Ishikawa (cell line): ENCODE data around the gene GRIA3.

Experiments used
- CEBPB ChIP-seq: IDR thresholded peaks from 2 replicates; pipeline ENCODE4 v1.6.1; 2012
- CREB1 ChIP-seq: IDR thresholded peaks from 2 replicates; pipeline ENCODE4 v1.6.1; 2012; ENCODE audit warnings: low read depth
- EGR1 ChIP-seq: IDR thresholded peaks from 2 replicates; pipeline ENCODE4 v1.6.1; 2012
- EP300 ChIP-seq: IDR thresholded peaks from 2 replicates; pipeline ENCODE4 v1.6.1; 2012; ENCODE audit warnings: borderline replicate concordance
- FOXM1 ChIP-seq: IDR thresholded peaks from 2 replicates; pipeline ENCODE4 v1.6.1; 2012; ENCODE audit warnings: low read depth, borderline replicate concordance
- NFIC ChIP-seq: IDR thresholded peaks from 2 replicates; pipeline ENCODE4 v1.6.1; 2012
- RAD21 ChIP-seq: IDR thresholded peaks from 2 replicates; pipeline ENCODE4 v1.6.1; 2012; ENCODE audit warnings: low read depth
- TAF1 ChIP-seq: IDR thresholded peaks from 2 replicates; pipeline ENCODE4 v1.6.1; 2012; ENCODE audit warnings: low read depth, mild to moderate bottlenecking
- TCF12 ChIP-seq: IDR thresholded peaks from 2 replicates; pipeline ENCODE4 v1.6.1; 2012; ENCODE audit warnings: low read depth
- TEAD4 ChIP-seq: IDR thresholded peaks from 2 replicates; pipeline ENCODE4 v1.6.1; 2012
- YY1 ChIP-seq: IDR thresholded peaks from 2 replicates; pipeline ENCODE4 v1.6.1; 2012; ENCODE audit warnings: low read depth
- ZBTB7A ChIP-seq: IDR thresholded peaks from 2 replicates; pipeline ENCODE4 v1.6.1; 2012; ENCODE audit warnings: low read depth
- TF ChIP-seq, protein P1 (sequence below): IDR thresholded peaks from 2 replicates; pipeline ENCODE4 v1.6.1; 2012; ENCODE audit warnings: low read depth, mild to moderate bottlenecking
- TF ChIP-seq, protein P2 (sequence below): IDR thresholded peaks from 2 replicates; pipeline ENCODE4 v1.6.1; 2012
- TF ChIP-seq, protein P3 (sequence below): IDR thresholded peaks from 2 replicates; pipeline ENCODE4 v1.6.1; 2012

Gene GRIA3

DNA sequence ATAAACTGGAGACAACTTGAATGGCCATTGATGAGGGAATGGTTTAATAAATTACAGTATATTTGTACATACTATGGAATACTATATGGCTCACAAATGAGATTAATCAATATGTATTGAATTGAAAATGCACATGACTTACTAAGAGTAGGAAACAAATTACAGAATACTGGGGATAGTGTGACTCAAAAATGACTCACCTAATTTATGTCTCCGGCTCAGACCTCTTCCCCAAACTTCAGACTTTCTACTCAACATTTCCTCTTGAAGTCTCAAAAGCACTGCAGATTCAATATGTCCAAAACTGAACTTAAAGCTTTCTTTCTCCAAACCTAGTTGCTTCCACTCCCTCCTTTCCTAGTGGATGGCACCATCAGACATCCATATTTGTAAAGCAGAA lies 28.8 kb upstream of the GRIA3 start:
- TF ChIP-seq RAD21, result no peak
- TF ChIP-seq, protein P1, sequence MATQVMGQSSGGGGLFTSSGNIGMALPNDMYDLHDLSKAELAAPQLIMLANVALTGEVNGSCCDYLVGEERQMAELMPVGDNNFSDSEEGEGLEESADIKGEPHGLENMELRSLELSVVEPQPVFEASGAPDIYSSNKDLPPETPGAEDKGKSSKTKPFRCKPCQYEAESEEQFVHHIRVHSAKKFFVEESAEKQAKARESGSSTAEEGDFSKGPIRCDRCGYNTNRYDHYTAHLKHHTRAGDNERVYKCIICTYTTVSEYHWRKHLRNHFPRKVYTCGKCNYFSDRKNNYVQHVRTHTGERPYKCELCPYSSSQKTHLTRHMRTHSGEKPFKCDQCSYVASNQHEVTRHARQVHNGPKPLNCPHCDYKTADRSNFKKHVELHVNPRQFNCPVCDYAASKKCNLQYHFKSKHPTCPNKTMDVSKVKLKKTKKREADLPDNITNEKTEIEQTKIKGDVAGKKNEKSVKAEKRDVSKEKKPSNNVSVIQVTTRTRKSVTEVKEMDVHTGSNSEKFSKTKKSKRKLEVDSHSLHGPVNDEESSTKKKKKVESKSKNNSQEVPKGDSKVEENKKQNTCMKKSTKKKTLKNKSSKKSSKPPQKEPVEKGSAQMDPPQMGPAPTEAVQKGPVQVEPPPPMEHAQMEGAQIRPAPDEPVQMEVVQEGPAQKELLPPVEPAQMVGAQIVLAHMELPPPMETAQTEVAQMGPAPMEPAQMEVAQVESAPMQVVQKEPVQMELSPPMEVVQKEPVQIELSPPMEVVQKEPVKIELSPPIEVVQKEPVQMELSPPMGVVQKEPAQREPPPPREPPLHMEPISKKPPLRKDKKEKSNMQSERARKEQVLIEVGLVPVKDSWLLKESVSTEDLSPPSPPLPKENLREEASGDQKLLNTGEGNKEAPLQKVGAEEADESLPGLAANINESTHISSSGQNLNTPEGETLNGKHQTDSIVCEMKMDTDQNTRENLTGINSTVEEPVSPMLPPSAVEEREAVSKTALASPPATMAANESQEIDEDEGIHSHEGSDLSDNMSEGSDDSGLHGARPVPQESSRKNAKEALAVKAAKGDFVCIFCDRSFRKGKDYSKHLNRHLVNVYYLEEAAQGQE, result no peak
- no peak for TF ChIP-seq TAF1

DNA sequence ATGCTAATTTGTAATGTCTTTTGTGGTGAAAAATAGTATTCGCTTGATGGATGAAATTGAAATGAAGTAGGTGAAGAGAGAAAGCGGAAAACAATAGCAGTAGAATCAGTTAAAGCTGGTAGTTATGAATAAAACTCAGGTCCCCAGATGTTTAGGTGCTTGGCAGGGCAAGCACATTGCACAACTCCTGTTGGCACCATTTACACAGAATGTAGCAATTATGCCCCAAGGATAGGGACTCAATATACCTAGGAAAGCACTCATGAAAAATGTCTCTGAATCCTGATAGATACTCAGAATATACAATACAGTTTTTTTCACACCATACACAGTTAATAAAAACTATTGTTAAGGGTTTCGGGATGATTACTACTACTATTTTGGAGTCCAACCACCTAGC lies 26.5 kb upstream of the GRIA3 start:
- TF ChIP-seq, protein P2, sequence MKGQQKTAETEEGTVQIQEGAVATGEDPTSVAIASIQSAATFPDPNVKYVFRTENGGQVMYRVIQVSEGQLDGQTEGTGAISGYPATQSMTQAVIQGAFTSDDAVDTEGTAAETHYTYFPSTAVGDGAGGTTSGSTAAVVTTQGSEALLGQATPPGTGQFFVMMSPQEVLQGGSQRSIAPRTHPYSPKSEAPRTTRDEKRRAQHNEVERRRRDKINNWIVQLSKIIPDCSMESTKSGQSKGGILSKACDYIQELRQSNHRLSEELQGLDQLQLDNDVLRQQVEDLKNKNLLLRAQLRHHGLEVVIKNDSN, result no peak
- TF ChIP-seq FOXM1, result no peak
- TF ChIP-seq, protein P3, sequence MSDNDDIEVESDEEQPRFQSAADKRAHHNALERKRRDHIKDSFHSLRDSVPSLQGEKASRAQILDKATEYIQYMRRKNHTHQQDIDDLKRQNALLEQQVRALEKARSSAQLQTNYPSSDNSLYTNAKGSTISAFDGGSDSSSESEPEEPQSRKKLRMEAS, result no peak
- no peak for TF ChIP-seq EGR1
- TF ChIP-seq, protein P1, result no peak
- no peak for TF ChIP-seq EP300
- TF ChIP-seq ZBTB7A, result no peak
- TF ChIP-seq TEAD4, result no peak
- TF ChIP-seq CEBPB, result no peak
- no peak for TF ChIP-seq CREB1
- TF ChIP-seq RAD21, result no peak
- TF ChIP-seq YY1, result no peak
- no peak for TF ChIP-seq NFIC
- TF ChIP-seq TAF1, result no peak
- no peak for TF ChIP-seq TCF12

DNA sequence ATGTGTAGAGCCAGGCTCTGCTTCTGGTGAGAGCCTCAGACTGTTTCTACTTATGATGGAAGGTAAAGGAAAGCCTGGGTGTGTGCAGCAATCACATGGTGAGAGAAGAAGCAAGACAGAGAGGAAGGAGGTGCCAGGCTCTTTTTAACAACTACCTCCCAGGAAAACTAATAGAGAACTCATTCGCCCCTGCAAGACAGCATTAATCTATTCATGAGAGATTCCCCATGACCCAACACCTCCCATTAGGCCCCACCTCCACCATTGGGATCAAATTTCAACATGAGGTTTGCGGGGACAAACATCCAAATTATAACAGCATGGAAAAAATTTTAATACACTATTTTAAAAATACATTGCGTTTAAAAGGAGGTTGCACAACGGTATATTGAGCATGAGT lies 24.7 kb upstream of the GRIA3 start:
- TF ChIP-seq YY1 (no peak), EP300 (no peak), TCF12 (no peak), CREB1 (no peak), TEAD4 (no peak), FOXM1 (no peak), CEBPB (no peak), RAD21 (no peak), TAF1 (no peak), NFIC (no peak), ZBTB7A (no peak)
- TF ChIP-seq, protein P1, result no peak
- TF ChIP-seq, protein P2, result no peak
- TF ChIP-seq, protein P3, result no peak

DNA sequence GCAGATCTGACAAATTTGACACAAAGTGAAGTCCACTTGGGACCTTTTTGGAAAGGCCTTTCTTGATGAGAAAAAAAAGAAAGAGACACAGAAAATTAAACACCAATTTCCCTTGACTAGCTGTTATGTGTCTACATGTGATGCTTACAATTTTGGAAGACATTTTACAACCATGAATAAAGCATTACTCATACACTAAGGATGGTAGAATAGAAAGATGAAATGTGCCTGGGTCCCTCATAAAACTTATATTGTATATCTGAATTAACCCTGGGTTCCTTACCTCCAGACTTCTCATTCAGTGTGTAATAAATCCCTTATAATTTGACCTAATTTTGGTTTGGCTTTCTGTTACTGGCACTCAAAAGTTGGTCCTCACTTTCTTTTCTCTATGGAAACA lies 16.5 kb upstream of the GRIA3 start:
- TF ChIP-seq TAF1 (no peak), YY1 (no peak), ZBTB7A (no peak), NFIC (no peak), TCF12 (no peak), FOXM1 (no peak)
- TF ChIP-seq, protein P1, result no peak
- TF ChIP-seq, protein P3, result no peak
- TF ChIP-seq, protein P2, result no peak
